Stimulated activated CD4-positive, alpha-beta T cell treated with anti-CD3 and anti-CD28 coated beads, Interleukin-4, amount 100 ng/mL, for 24 hours (primary cell): ENCODE measurements around the gene ZFPL1.
"Not testable (repeated sequence)": the region's sequence is repeated elsewhere in the genome, so short reads cannot be mapped to it uniquely, and the experiment has no call there.

Source experiments
- DNase-seq: peaks from one replicate; pipeline ENCODE4 v3.0.0-alpha.2; 2020

The ZFPL1 gene

GRCh38 chr11:65116370-65117205, 32.6 kb downstream of the ZFPL1 start:
- DNase-seq, result peak; percentile 73

DNA sequence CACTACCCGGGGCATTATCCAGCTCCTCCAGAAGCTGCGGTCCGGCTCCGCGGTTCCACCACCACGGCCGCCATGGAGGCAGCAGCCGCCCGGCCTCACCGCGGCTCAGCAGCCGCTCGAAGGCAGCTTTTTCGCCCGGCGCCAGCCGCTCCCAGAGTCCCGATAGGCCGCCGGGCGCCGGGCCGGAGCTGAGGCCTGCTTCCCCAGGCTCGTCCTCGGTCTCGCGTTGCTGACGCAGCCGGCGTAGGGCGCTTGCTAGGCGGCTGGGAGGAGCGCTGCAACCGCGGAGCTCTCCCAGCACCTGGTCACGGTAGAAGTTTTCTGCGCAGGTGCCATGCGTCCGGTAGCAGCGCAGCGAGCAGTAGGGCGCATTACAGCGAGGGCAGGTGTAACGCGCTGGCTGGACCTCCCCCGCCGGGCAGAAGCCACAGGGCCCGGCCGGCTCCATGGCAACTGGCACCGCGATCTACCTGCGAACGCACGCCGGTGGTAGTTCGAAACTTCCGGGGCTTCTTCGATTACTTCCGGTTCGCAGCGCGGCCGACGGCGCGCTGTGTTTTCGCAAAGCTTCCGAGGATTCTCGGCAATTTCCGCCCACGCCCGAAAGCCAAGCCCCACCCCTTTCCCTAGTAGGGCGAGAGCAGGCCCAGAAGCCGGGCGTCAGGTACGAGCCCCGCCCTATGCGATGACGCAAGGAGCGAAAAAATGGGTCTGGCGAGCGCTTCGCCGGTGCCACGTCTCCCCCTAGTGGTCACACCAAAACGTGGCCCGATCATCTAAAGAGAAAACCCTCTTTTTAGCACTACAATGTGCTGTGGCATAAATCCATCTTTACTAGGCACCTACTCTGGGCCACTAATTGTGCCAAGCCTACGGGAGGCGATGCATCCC, 33.4 kb downstream of the ZFPL1 start, which contains the start of gene ZNHIT2:
Gene ZNHIT2, minus strand, starts transcription at position 496 of the 891 bp plus-strand sequence. Its CDS starts 48 bp downstream, at position 448.
- peak; percentile 100 for DNase-seq

GRCh38 chr11:65118097-65118837, 34.2 kb downstream of the ZFPL1 start:
- no peak for DNase-seq

GRCh38 chr11:65118891-65119669, 35.1 kb downstream of the ZFPL1 start:
- not testable (repeated sequence) for DNase-seq

DNA sequence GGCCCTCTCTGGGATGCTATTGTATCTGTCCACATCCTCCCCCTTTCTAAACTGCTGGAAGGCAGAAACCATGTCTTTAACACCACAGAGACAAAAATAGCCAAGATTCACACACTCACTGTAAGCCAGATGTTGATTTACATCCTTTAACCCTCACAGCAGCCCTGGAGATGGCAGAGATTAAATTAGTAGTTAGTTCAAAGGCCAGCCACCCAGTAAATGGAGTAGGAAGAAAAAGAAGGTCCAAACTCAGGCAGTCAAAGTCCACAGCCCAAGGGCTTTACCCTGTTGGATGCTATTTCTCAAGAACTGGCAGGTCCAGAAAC, 35.6 kb downstream of the ZFPL1 start:
- no peak for DNase-seq

GRCh38 chr11:65120831-65121230, 36.8 kb downstream of the ZFPL1 start:
- no peak for DNase-seq

- DNase-seq, result no peak
Measured at GRCh38 chr11:65121447-65121864, 37.4 kb downstream of the ZFPL1 start.

- peak; percentile 99 for DNase-seq
Measured at GRCh38 chr11:65121865-65122696, 38.1 kb downstream of the ZFPL1 start, which contains the start of the genes FAU and MRPL49. FAU (minus strand) TSS chr11:65122134; CDS start chr11:65121813, 321 bp downstream. MRPL49 (plus strand) TSS chr11:65122321; CDS start chr11:65122347, 26 bp downstream.

DNA sequence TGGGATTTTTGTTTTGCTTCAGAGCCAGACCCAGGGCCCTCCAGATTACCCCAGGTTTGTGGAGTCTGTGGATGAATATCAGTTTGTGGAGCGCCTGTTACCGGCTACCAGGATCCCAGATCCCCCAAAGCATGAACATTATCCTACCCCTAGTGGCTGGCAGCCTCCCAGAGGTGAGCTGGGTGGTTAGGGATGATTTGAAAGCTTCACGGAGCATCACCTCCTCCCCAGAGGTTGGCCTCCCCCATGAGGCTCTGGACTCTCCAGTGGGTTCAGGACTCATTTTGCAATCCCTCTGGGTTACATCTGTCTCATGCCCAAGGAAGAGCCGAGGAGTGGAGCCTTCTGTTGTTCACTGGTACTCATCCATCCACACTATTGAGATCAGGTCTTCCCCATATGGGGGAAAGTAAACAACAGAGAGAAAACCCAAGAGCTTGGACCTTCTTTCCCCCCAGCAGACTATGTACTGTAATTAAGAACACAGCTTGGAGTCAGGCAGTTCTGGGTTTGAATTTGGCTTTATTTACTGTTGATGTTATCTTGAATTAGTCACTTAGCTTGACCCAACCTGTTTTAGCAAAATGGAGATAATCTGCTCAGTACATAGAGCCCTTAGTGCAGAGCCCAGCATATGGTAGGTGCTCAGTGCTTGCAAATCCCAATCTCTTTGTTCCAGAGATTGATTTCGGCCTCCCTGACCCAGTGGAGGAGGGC, 40.6 kb downstream of the ZFPL1 start:
- DNase-seq, result no peak

DNA sequence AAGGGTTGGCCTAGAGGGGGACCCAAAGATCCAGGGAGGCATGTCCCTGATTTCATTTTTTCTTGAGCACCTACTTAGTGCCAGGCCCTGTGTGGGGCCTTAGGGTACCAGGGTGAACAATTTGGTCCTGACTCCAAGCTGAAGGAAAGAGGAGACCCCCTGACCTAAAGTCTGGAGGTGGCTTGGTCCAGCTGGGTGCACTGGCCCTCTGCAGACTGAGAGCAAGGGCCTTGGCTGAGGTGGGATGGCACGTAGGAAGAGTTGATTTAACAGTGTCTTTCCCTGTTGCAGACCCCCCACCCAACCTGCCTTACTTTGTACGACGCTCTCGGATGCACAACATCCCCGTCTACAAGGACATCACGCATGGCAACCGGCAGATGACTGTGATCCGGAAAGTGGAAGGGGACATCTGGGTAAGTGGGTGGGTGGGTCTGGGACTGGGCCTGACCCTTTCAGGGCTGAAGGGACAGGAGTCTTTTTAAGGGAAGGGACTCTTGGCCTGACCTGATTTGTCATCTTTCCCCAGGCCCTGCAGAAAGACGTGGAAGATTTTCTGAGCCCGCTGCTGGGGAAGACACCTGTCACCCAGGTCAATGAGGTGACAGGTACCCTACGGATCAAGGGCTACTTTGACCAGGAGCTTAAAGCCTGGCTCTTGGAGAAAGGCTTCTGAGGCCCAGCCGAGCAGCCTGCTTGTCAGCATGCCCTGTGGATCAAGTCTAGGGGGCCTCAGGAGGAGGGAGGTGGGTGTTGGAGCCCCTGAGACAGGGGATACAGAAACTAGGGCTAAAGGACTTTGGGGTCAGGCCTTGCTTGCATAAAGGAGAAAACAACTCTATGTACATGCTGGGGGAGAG, 41.4 kb downstream of the ZFPL1 start:
- DNase-seq, result no peak

GRCh38 chr11:65126624-65127274, 42.7 kb downstream of the ZFPL1 start:
- no peak for DNase-seq

GRCh38 chr11:65127473-65128181, 43.6 kb downstream of the ZFPL1 start:
- no peak for DNase-seq

DNA sequence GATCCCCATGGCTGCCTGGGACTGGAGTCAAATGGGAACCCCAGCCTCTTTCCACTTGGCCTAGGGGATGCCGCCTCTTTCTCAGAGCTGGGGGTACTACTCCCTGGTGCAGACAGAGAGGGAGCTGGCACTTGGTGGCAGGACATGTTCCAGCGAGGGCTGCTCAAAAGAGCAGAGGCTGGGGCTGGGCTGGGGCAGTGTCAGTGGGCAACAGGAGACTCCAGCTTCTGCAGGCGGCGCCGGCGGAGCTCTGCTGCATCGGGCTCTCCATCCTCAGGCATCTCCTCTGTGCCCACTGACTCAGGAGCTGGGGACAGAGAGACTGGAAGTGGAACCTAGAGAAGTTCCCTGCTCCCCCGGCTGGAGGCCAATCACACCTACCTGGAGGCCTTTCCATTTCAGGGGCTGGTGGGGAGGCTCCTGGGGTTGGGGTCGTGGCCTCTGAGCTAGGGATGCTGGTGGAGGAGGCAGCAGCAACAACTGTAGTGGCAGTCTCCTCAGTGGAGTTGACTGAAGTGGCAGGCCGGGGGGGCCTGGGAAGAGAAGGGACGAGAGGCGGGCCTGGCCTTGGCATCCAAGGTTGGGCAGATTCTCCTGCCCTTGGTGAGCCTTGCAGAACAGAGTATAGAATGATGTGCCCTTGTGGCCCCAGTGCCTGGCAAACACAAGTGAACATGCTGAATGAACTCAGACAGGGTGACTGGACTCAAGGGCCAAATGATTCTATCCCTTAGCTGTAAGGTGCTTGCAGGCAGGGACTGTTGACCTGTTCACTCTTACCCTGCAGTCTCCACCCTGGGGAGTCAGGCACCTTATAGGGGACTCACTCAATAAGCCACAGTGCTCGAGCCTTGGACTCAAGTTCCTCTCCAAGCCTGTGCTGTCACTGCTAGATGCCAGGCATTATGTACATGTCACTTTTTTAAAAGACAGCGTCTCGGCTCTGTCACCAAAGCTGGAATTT, 44.4 kb downstream of the ZFPL1 start:
- no peak for DNase-seq

- no peak for DNase-seq
Measured at GRCh38 chr11:65129649-65130441, 45.8 kb downstream of the ZFPL1 start.

- no peak for DNase-seq
Measured at GRCh38 chr11:65130631-65131416, 46.8 kb downstream of the ZFPL1 start.
